PFSK-1 (cell line): ENCODE measurements around the gene ERI2.

Experiments
- FOXP2 ChIP-seq: optimal IDR thresholded peaks from 2 replicates; pipeline ENCODE3; 2011; ENCODE audit warnings: borderline replicate concordance, control low read depth, inconsistent platforms; ENCODE audit not compliant: insufficient read depth; ENCODE audit errors: extremely low read length, extremely low read depth
- POLR2AphosphoS5 ChIP-seq: IDR thresholded peaks from 2 replicates; pipeline ENCODE4 v1.6.1; 2012; ENCODE audit warnings: low read depth, mild to moderate bottlenecking, control low read depth, low read length, moderate library complexity
- SIN3A ChIP-seq: IDR thresholded peaks from 2 replicates; pipeline ENCODE4 v1.6.1; 2012; ENCODE audit warnings: mild to moderate bottlenecking, low read length, moderate library complexity, borderline replicate concordance; ENCODE audit not compliant: insufficient read depth
- TAF1 ChIP-seq: IDR thresholded peaks from 2 replicates; pipeline ENCODE4 v1.6.1; 2012; ENCODE audit warnings: low read length, control low read depth, borderline replicate concordance; ENCODE audit not compliant: insufficient read depth
- TF ChIP-seq, protein P1 (sequence below), 2 experiments: IDR thresholded peaks; 2 replicates each; pipeline versions ENCODE4 v1.6.1 to v1.8.0; 2011 to 2012; ENCODE audit warnings: low read depth in 2 of 2, low read length in 2 of 2, control low read depth in 1 of 2, inconsistent platforms in 1 of 2, mild to moderate bottlenecking in 1 of 2, moderate library complexity in 1 of 2; ENCODE audit not compliant: insufficient read depth in 1 of 2

ERI2 gene

DNA sequence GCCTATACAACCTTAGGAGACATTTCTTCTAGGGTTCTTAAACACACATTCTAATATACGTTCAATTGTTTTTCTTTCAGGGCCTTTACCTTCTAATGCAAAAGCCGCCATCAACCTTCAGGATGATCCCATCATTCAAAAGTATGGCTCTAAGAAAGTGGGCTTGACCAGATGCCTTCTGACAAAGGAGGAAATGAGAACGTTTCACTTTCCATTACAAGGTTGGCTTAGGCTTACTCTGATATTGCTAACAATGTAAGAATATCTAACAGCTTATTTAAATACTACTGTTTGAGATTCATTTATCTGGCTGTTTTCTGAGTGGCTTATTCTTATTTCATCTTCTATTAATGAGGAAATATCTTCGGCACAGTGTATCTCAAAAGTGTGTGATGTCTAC lies 15.4 kb upstream of the ERI2 start:
- TF ChIP-seq SIN3A: no peak
- no peak for TF ChIP-seq TAF1
- TF ChIP-seq FOXP2: no peak
- no peak for TF ChIP-seq POLR2AphosphoS5
- TF ChIP-seq, protein P1, sequence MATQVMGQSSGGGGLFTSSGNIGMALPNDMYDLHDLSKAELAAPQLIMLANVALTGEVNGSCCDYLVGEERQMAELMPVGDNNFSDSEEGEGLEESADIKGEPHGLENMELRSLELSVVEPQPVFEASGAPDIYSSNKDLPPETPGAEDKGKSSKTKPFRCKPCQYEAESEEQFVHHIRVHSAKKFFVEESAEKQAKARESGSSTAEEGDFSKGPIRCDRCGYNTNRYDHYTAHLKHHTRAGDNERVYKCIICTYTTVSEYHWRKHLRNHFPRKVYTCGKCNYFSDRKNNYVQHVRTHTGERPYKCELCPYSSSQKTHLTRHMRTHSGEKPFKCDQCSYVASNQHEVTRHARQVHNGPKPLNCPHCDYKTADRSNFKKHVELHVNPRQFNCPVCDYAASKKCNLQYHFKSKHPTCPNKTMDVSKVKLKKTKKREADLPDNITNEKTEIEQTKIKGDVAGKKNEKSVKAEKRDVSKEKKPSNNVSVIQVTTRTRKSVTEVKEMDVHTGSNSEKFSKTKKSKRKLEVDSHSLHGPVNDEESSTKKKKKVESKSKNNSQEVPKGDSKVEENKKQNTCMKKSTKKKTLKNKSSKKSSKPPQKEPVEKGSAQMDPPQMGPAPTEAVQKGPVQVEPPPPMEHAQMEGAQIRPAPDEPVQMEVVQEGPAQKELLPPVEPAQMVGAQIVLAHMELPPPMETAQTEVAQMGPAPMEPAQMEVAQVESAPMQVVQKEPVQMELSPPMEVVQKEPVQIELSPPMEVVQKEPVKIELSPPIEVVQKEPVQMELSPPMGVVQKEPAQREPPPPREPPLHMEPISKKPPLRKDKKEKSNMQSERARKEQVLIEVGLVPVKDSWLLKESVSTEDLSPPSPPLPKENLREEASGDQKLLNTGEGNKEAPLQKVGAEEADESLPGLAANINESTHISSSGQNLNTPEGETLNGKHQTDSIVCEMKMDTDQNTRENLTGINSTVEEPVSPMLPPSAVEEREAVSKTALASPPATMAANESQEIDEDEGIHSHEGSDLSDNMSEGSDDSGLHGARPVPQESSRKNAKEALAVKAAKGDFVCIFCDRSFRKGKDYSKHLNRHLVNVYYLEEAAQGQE (IDR thresholded peaks at IDR 0.05; ENCODE audit: insufficient read depth in 1 of 2, low read depth in 2 of 2, low read length in 2 of 2): no peak

DNA sequence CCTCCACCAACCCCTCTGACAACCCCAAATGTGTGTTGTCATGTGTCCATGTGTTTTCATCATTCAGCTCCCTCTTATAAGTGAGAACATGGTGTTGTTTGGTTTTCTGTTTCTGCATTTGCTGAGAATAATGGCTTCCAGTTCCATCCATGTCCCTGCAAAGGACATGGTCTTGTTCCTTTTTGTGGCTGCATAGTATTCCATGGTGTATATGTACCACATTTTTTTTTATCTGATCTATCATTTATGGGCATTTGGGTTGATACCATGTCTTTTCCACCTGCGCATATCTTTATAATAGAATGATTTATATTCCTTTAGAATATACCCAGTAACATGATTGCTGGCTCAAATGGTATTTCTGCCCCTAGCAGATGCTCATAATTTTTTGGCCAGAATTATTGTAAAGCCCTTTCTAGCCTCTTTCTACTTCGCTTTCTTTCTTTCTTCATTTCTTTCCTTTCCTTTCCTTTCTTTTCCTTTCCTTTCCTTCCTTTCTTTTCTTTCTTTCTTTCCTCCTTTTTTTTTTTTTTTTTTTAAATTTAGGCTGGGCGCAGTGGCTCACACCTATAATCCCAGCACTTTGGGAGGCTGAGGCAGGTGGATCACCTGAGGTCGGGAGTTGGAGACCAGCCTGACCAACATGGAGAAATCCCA lies 12.8 kb upstream of the ERI2 start:
- TF ChIP-seq TAF1 (no peak), FOXP2 (no peak), POLR2AphosphoS5 (no peak), SIN3A (no peak)
- TF ChIP-seq, protein P1 (IDR thresholded peaks at IDR 0.05; ENCODE audit: insufficient read depth in 1 of 2, low read depth in 2 of 2, low read length in 2 of 2): no peak

DNA sequence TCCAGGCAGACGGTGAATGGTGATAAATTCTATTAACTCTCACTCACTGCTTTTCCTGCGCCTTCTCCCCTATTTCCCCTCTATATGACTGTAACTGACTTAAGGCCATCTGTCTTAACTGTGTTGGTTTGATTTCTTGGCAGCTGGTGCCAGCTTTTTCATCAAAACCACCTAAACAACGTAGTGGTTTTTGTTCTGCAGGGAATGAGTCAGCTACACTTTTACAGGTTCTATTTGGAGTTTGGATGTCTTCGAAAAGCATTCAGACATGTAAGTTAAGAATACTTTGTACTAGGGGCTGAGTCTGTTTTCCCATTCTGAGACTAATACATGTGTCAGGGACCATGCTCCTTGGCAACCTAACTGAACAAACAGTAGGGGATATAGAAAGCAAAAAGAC lies 8.5 kb upstream of the ERI2 start:
- no peak for TF ChIP-seq POLR2AphosphoS5
- TF ChIP-seq TAF1: no peak
- TF ChIP-seq, protein P1 (IDR thresholded peaks at IDR 0.05; ENCODE audit: insufficient read depth in 1 of 2, low read depth in 2 of 2, low read length in 2 of 2): no peak
- no peak for TF ChIP-seq SIN3A
- TF ChIP-seq FOXP2: no peak

DNA sequence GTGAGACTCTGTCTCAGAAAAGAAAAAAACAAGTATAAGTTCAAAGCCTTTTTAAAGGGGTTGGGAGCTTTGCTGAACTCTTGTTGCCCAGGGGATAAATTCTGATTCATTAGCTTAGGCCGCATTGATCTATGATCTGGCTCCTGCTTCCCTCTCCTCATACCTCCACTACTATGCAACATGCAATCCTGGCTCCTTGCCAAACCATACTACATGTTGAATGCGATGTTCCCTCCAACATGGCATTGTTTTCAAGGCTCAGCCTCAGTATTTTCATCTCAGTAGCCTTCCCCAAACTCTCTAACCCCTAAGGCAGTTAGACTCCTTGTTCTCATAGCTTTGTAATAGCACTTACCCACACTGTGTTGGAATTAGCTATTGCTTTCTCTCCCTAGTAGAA lies 6.2 kb upstream of the ERI2 start:
- TF ChIP-seq FOXP2: no peak

DNA sequence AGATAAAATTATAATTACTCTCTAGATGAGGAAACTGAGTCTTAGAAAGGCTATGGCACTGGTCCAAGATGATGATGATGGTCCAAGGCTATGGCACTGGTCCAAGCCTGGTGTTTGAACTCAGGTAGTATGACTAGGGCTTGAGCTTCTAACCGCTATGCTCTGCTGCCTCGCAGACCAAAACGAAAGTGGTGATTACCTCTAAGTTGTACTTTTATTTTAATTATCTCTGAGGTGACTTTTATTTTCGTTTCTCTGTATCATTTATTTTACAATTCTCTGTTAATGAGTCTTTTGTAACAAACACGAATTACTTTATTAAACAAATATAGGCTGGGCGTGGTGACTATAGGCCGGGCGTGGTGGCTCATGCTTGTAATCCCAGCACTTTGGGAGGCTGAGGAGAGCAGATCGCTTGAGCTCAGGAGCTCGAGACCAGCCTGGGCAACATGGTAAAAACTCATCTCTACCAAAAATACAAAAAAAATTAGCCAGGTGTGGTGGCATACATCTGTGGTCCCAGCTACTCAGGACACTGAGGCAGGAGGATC lies 5.7 kb upstream of the ERI2 start:
- TF ChIP-seq TAF1 (no peak), FOXP2 (no peak), POLR2AphosphoS5 (no peak), SIN3A (no peak)
- TF ChIP-seq, protein P1 (IDR thresholded peaks at IDR 0.05; ENCODE audit: insufficient read depth in 1 of 2, low read depth in 2 of 2, low read length in 2 of 2): no peak
